ENCODE measurements around the gene ARID1A.

GRCh38 chr1:26824731-26825130 is 128.9 kb downstream of the ARID1A start:
- TF ChIP-seq CTCF (IDR thresholded peaks at IDR 0.05) (no peak), POLR2A (IDR thresholded peaks at IDR 0.05) (no peak)

Data from heart left ventricle (tissue), 13 donors.